ENCODE data around the gene TP53I13. TPM values are rescaled to one million over a fixed set of nuclear protein-coding genes. Genes with fewer than 3 reads are reported as not detected.
A peak's percentile ranks its signal among the peaks of the same experiment; 100 is the strongest.

Gene TP53I13
- total and polyA plus RNA-seq, 2 of the 4 experiments (the other 2 are of a cell fraction) = 22.0 to 48.3 TPM

- Histone ChIP-seq H2AK5ac (ENCODE audit: low read depth, low read length) (no peak overlapping the region), H3K4me1 (ENCODE audit: control insufficient read depth, insufficient read depth, low read length) (peaks cover 3% of the 10 kb centered on the region), H3K79me1 (ENCODE audit: low read depth in 1 of 2, low read length in 2 of 2) (peaks cover 5 to 29% of the 10 kb centered on the region in 2 experiments), H3K23ac (ENCODE audit: low read depth, low read length) (0 out of 2 replicates have a peak overlapping the region, but pooled peaks have one; percentile 59), H4K5ac (ENCODE audit: low read depth, low read length) (no peak overlapping the region), H2BK20ac (ENCODE audit: low read depth, low read length) (no peak overlapping the region), H2BK5ac (ENCODE audit: low read depth, low read length, poor library complexity, severe bottlenecking) (no peak overlapping the region), H3K9me1 (ENCODE audit: insufficient read depth, low read length) (peaks cover 2% of the 10 kb centered on the region; the same call in 1 of the 2 replicates), H3K9ac (ENCODE audit: low read depth, low read length) (no peak overlapping the region), H4K8ac (ENCODE audit: low read depth in 2 of 2, low read length in 2 of 2) (peak overlapping the region in 1 of 2 experiments; percentile 50; a peak in 1 of 4 replicates), H4K91ac (ENCODE audit: insufficient read depth, low read depth, low read length) (no peak overlapping the region), H3K36me3 (ENCODE audit: control insufficient read depth, insufficient read depth, low read length) (peaks cover 10% of the 10 kb centered on the region; the same call in 1 of the 2 replicates), H2AK9ac (replicated peaks; ENCODE audit: low read depth, low read length, poor library complexity) (peak overlapping the region; percentile 80), H3K27ac (ENCODE audit: insufficient read depth, low read length) (no peak overlapping the region), H3K56ac (ENCODE audit: extremely low read depth, insufficient read depth, low read length) (no peak overlapping the region), H4K20me1 (ENCODE audit: insufficient read depth, low read length) (no peaks in the 10 kb centered on the region), H3K4me3 (ENCODE audit: insufficient read depth, low read depth, low read length) (peak overlapping the region; percentile 51; the same call in 1 of the 2 replicates), H3K4ac (ENCODE audit: low read depth, low read length) (no peak overlapping the region), H3K27me3 (ENCODE audit: control insufficient read depth, insufficient read depth, low read length) (no peaks in the 10 kb centered on the region), H3K9me3 (ENCODE audit: control insufficient read depth, insufficient read depth, low read length) (no peaks in the 10 kb centered on the region), H2BK15ac (ENCODE audit: low read depth, low read length) (no peak overlapping the region), H2BK120ac (ENCODE audit: low read depth, low read length) (no peak overlapping the region), H3K18ac (ENCODE audit: low read depth, low read length) (no peak overlapping the region), H3K4me2 (ENCODE audit: low read depth, low read length) (no peak overlapping the region; the same call in 1 of the 2 replicates), H3K14ac (replicated peaks; ENCODE audit: low read depth, low read length) (no peak overlapping the region), H2AFZ (replicated peaks; ENCODE audit: low read length, poor library complexity) (peak overlapping the region; percentile 88)
- dilution Hi-C loops (cut with HindIII; ENCODE audit: low sequenced_read_pairs, unreplicated experiment) (no loop called here), in situ Hi-C loops (cut with MboI; ENCODE audit: low sequenced_read_pairs) (no loop called here), intact Hi-C loops (cut with micrococcal nuclease) (loop anchor here (10.0 kb wide), 1 partner anchor 421 kb away; no protein-coding TSS in a partner anchor)
- POLR2A ChIA-PET (ENCODE audit: unreplicated experiment) = no interaction called here
- ATAC-seq (ENCODE audit: low read depth) = no peak
- TF ChIP-seq RCOR1 (IDR thresholded peaks at IDR 0.05; ENCODE audit: insufficient replicate concordance, low read length) (no peak), USF2 (IDR thresholded peaks at IDR 0.05; ENCODE audit: low read depth, low read length) (no peak), BHLHE40 (IDR thresholded peaks at IDR 0.05; ENCODE audit: low read depth, low read length) (no peak), CTCF (conservative IDR thresholded peaks at IDR 0.05; ENCODE audit: low read depth, low read length) (no peak), RFX5 (IDR thresholded peaks at IDR 0.05; ENCODE audit: low read depth, low read length) (no peak), POLR2A (IDR thresholded peaks at IDR 0.05; ENCODE audit: low read depth, low read length) (no peak), CHD1 (IDR thresholded peaks at IDR 0.05; ENCODE audit: low read depth, low read length) (no peak), MXI1 (IDR thresholded peaks at IDR 0.05; ENCODE audit: borderline replicate concordance, low read depth, low read length) (no peak), NFE2L2 (IDR thresholded peaks at IDR 0.05; ENCODE audit: low read depth, low read length) (no peak), FOS (IDR thresholded peaks at IDR 0.05; ENCODE audit: low read depth, low read length) (no peak), MAFK (IDR thresholded peaks at IDR 0.05; ENCODE audit: low read depth, low read length) (no peak), SMC3 (IDR thresholded peaks at IDR 0.05; ENCODE audit: low read depth, low read length) (no peak), MAZ (IDR thresholded peaks at IDR 0.05; ENCODE audit: borderline replicate concordance, low read depth, low read length) (no peak), CEBPB (IDR thresholded peaks at IDR 0.05; ENCODE audit: low read depth, low read length) (no peak), RAD21 (IDR thresholded peaks at IDR 0.05; ENCODE audit: low read length) (no peak)
- BruUV-seq (replicated peaks) = no TSS peak
- 24% methylated on average over 42 of the region's 55 CpGs; no CpG with 5 or more reads in 1 of the 2 experiments for WGBS, 2 experiments (ENCODE audit: extremely low coverage in 2 of 2, insufficient read length in 1 of 2)
- CTCF ChIA-PET = no interaction called here
- no peak for DNase-seq
These were observed 2.6 kb upstream of the TP53I13 start for GRCh38 chr17:29565643-29566472.

All from IMR-90 (cell line).